OCI-LY1 (cell line): ENCODE measurements around the gene ZNF75A.

ENCODE experiments used
- CTCF ChIP-seq: fragments of 200-600 bp; sonication (generic), shearing (Covaris generic); IDR thresholded peaks from 2 replicates; pipeline ENCODE4 v1.5.1; 2017; ENCODE audit warnings: mild to moderate bottlenecking, antibody characterized with exemption, low read length, moderate library complexity, mixed read lengths
- EZH2 ChIP-seq: fragments of 200-600 bp; sonication (generic), shearing (Covaris generic); IDR thresholded peaks from 2 replicates; pipeline ENCODE4 v1.8.0; 2017; ENCODE audit warnings: borderline replicate concordance, mixed run types, mild to moderate bottlenecking, antibody characterized with exemption, low read length, moderate library complexity, mixed read lengths

- TF ChIP-seq CTCF (0 out of 2 replicates have a peak, but pooled peaks have one; percentile 14), EZH2 (no peak)
Measured at GRCh38 chr16:3305109-3306068, at the start of gene ZNF75A, which contains the start of gene TIGD7.
